ENCODE results near the gene MICU2.

MICU2 gene

GRCh38 chr13:21613791-21614190 is 9.8 kb upstream of the MICU2 start:
- DNase-seq (ENCODE audit: low read depth) = no peak
- no peak overlapping the region for H3K4me3 ChIP-seq (ENCODE audit: low read depth, low read length)
- no peak for TF ChIP-seq CTCF (IDR thresholded peaks at IDR 0.05; ENCODE audit: control insufficient read depth, extremely low read depth, insufficient read depth)

GRCh38 chr13:21611385-21611784 is 7.4 kb upstream of the MICU2 start:
- TF ChIP-seq CTCF (IDR thresholded peaks at IDR 0.05; ENCODE audit: control insufficient read depth, extremely low read depth, insufficient read depth) = no peak
- no peak for DNase-seq (ENCODE audit: low read depth)
- H3K4me3 ChIP-seq (ENCODE audit: low read depth, low read length) = no peak overlapping the region

- TF ChIP-seq CTCF (IDR thresholded peaks at IDR 0.05; ENCODE audit: control insufficient read depth, extremely low read depth, insufficient read depth) = no peak
Observed at GRCh38 chr13:21610687-21611086, 6.7 kb upstream of the MICU2 start.

GRCh38 chr13:21608961-21609360 is 5.0 kb upstream of the MICU2 start:
- no peak overlapping the region for H3K4me3 ChIP-seq (ENCODE audit: low read depth, low read length)
- TF ChIP-seq CTCF (IDR thresholded peaks at IDR 0.05; ENCODE audit: control insufficient read depth, extremely low read depth, insufficient read depth) = no peak
- DNase-seq (ENCODE audit: low read depth) = no peak

More at GRCh38 chr13:21610687-21611086, 6.7 kb upstream of the MICU2 start:
- H3K4me3 ChIP-seq (ENCODE audit: low read depth, low read length) = no peak overlapping the region
- no peak for DNase-seq (ENCODE audit: low read depth)

- no peak for TF ChIP-seq CTCF (IDR thresholded peaks at IDR 0.05; ENCODE audit: control insufficient read depth, extremely low read depth, insufficient read depth)
- no peak for DNase-seq (ENCODE audit: low read depth)
- H3K4me3 ChIP-seq (ENCODE audit: low read depth, low read length) = no peak overlapping the region
Observed at GRCh38 chr13:21606796-21607195, 2.8 kb upstream of the MICU2 start.

- no peak for TF ChIP-seq CTCF (IDR thresholded peaks at IDR 0.05; ENCODE audit: control insufficient read depth, extremely low read depth, insufficient read depth)
- H3K4me3 ChIP-seq (ENCODE audit: low read depth, low read length) = no peak overlapping the region
- DNase-seq (ENCODE audit: low read depth) = no peak
Observed at GRCh38 chr13:21606251-21606650, 2.3 kb upstream of the MICU2 start.

GRCh38 chr13:21596722-21597121 is 7.2 kb downstream of the MICU2 start:
- no peak overlapping the region for H3K4me3 ChIP-seq (ENCODE audit: low read depth, low read length)
- DNase-seq (ENCODE audit: low read depth) = no peak
- no peak for TF ChIP-seq CTCF (IDR thresholded peaks at IDR 0.05; ENCODE audit: control insufficient read depth, extremely low read depth, insufficient read depth)
